Dedifferentiated amniotic fluid mesenchymal stem cell (primary cell): ENCODE results near the gene NDUFA13.

Experiments
- DNase-seq: peaks from one replicate; pipeline ENCODE4 v3.0.0-alpha.2; 2016; ENCODE audit errors: extremely low spot score

NDUFA13 gene

GRCh38 chr19:19547674-19548336, 31.8 kb downstream of the NDUFA13 start:
- no peak for DNase-seq

GRCh38 chr19:19548915-19549759, 33.1 kb downstream of the NDUFA13 start:
- no peak for DNase-seq

GRCh38 chr19:19549804-19550464, 33.9 kb downstream of the NDUFA13 start:
- DNase-seq = no peak

- DNase-seq = no peak
These were observed 34.5 kb downstream of the NDUFA13 start for GRCh38 chr19:19550485-19550929.

GRCh38 chr19:19550972-19551852, 35.2 kb downstream of the NDUFA13 start:
- no peak for DNase-seq

GRCh38 chr19:19551853-19552192, 35.8 kb downstream of the NDUFA13 start:
- DNase-seq = no peak

- DNase-seq = no peak
These were observed 36.8 kb downstream of the NDUFA13 start for GRCh38 chr19:19552798-19553197.

- no peak for DNase-seq
These were observed 37.6 kb downstream of the NDUFA13 start for GRCh38 chr19:19553670-19554069.

GRCh38 chr19:19554074-19555023, 38.3 kb downstream of the NDUFA13 start:
- no peak for DNase-seq

- no peak for DNase-seq
These were observed 42.0 kb downstream of the NDUFA13 start for GRCh38 chr19:19558055-19558454.

GRCh38 chr19:19558636-19559035, 42.6 kb downstream of the NDUFA13 start:
- DNase-seq = no peak

- no peak for DNase-seq
These were observed 43.9 kb downstream of the NDUFA13 start for GRCh38 chr19:19559931-19560330.

GRCh38 chr19:19561946-19562664, 46.1 kb downstream of the NDUFA13 start:
- no peak for DNase-seq

GRCh38 chr19:19562665-19563347, 46.8 kb downstream of the NDUFA13 start:
- no peak for DNase-seq

GRCh38 chr19:19563348-19563848, 47.4 kb downstream of the NDUFA13 start:
- DNase-seq = no peak

GRCh38 chr19:19566306-19566705, 50.3 kb downstream of the NDUFA13 start:
- no peak for DNase-seq

- DNase-seq = no peak
These were observed 51.4 kb downstream of the NDUFA13 start for GRCh38 chr19:19567391-19567790.

GRCh38 chr19:19568802-19569756, 53.1 kb downstream of the NDUFA13 start:
- peak; percentile 44 for DNase-seq
